HepG2 (cell line): ENCODE results near the gene SLC2A5. TPM values are rescaled to one million over a fixed set of nuclear protein-coding genes. Genes with fewer than 3 reads are reported as not detected.

Experiments used
- CCDC6 ChIP-seq: sonication (generic); formaldehyde crosslinking; IDR thresholded peaks from 2 replicates; pipeline ENCODE4 v1.8.1; 2022; ENCODE audit warnings: mild to moderate bottlenecking, missing genetic modification reagents, moderate library complexity
- CREM ChIP-seq, 2 experiments: sonication (generic) in 1 of 2; formaldehyde crosslinking in 1 of 2; IDR thresholded peaks; 2 replicates each; pipeline versions ENCODE4 v1.4.0 to v1.6.1; 2016 to 2020; ENCODE audit warnings: antibody characterized with exemption in 1 of 2, mild to moderate bottlenecking in 1 of 2, missing genetic modification reagents in 1 of 2
- GATAD1 ChIP-seq: IDR thresholded peaks from 2 replicates; pipeline ENCODE4 v1.6.1; 2016; ENCODE audit warnings: missing genetic modification reagents, missing compliant biosample characterization
- GTF3A ChIP-seq: sonication (generic); formaldehyde crosslinking; conservative IDR thresholded peaks from 2 replicates; pipeline ENCODE4 v1.4.0; 2020; ENCODE audit warnings: mild to moderate bottlenecking, missing genetic modification reagents
- MTF1 ChIP-seq: sonication (generic); formaldehyde crosslinking; IDR thresholded peaks from 2 replicates; pipeline ENCODE4 v1.5.0; 2020; ENCODE audit warnings: missing genetic modification reagents
- NR2F6 ChIP-seq, 2 experiments: IDR thresholded peaks; 2 replicates each; pipeline ENCODE4 v1.6.1; 2016; ENCODE audit warnings: antibody characterized with exemption in 1 of 2, mild to moderate bottlenecking in 1 of 2
- NRL ChIP-seq: sonication (generic); formaldehyde crosslinking; IDR thresholded peaks from 2 replicates; pipeline ENCODE4 v1.5.0; 2020; ENCODE audit warnings: missing genetic modification reagents, mild to moderate bottlenecking, moderate library complexity, borderline replicate concordance
- ONECUT2 ChIP-seq: sonication (generic); formaldehyde crosslinking; IDR thresholded peaks from 2 replicates; pipeline ENCODE4 v1.4.0; 2020; ENCODE audit warnings: missing genetic modification reagents
- RBFOX2 ChIP-seq: fragments of 200-400 bp; formaldehyde crosslinking; IDR thresholded peaks from 2 replicates; pipeline ENCODE4 v1.6.1; 2017; ENCODE audit warnings: low read depth, mild to moderate bottlenecking, low read length
- RNF2 ChIP-seq: fragments of 450-650 bp; conservative IDR thresholded peaks from 2 replicates; pipeline ENCODE4 v1.6.1; 2016; ENCODE audit warnings: low read depth
- SMAD3 ChIP-seq: sonication (generic); formaldehyde crosslinking; IDR thresholded peaks from 2 replicates; pipeline ENCODE4 v1.4.0; 2020; ENCODE audit warnings: missing genetic modification reagents
- SP4 ChIP-seq: sonication (generic); formaldehyde crosslinking; IDR thresholded peaks from 2 replicates; pipeline ENCODE4 v1.8.1; 2023; ENCODE audit warnings: mild to moderate bottlenecking, missing genetic modification reagents
- SPEN ChIP-seq: sonication (generic); formaldehyde crosslinking; IDR thresholded peaks from 2 replicates; pipeline ENCODE4 v1.5.1; 2020; ENCODE audit warnings: low read depth, mild to moderate bottlenecking, missing genetic modification reagents
- SRF ChIP-seq: IDR thresholded peaks from 2 replicates; pipeline ENCODE4 v1.6.1; 2011; ENCODE audit warnings: mild to moderate bottlenecking, low read depth, low read length, moderate library complexity
- STAG1 ChIP-seq: sonication (generic); formaldehyde crosslinking; IDR thresholded peaks from 2 replicates; pipeline ENCODE4 v1.4.0; 2020; ENCODE audit warnings: missing genetic modification reagents
- ZFY ChIP-seq: sonication (generic); formaldehyde crosslinking; IDR thresholded peaks from 2 replicates; pipeline ENCODE4 v1.4.0; 2020; ENCODE audit warnings: missing genetic modification reagents
- ZNF180 ChIP-seq: sonication (generic); formaldehyde crosslinking; IDR thresholded peaks from 2 replicates; pipeline ENCODE4 v1.4.0; 2020; ENCODE audit warnings: low read depth, missing genetic modification reagents, borderline replicate concordance
- ZNF251 ChIP-seq: sonication (generic); formaldehyde crosslinking; IDR thresholded peaks from 2 replicates; pipeline ENCODE4 v1.9.0; 2021; ENCODE audit warnings: mild to moderate bottlenecking, missing genetic modification reagents
- ZNF367 ChIP-seq: sonication (generic); formaldehyde crosslinking; IDR thresholded peaks from 2 replicates; pipeline ENCODE4 v1.4.0; 2020; ENCODE audit warnings: missing genetic modification reagents, borderline replicate concordance
- ZNF382 ChIP-seq: sonication (generic); formaldehyde crosslinking; IDR thresholded peaks from 2 replicates; pipeline ENCODE4 v1.5.0; 2020; ENCODE audit warnings: missing genetic modification reagents, mild to moderate bottlenecking, borderline replicate concordance
- ZNF451 ChIP-seq: sonication (generic); formaldehyde crosslinking; IDR thresholded peaks from 2 replicates; pipeline ENCODE4 v1.5.0; 2020; ENCODE audit warnings: mild to moderate bottlenecking, missing genetic modification reagents
- ZNF605 ChIP-seq: sonication (generic); formaldehyde crosslinking; IDR thresholded peaks from 2 replicates; pipeline ENCODE4 v1.8.0; 2022; ENCODE audit warnings: mild to moderate bottlenecking, missing genetic modification reagents
- ZNF619 ChIP-seq: sonication (generic); formaldehyde crosslinking; IDR thresholded peaks from 2 replicates; pipeline ENCODE4 v1.4.0; 2020; ENCODE audit warnings: mild to moderate bottlenecking, missing genetic modification reagents
- ZNF724P ChIP-seq: sonication (generic); formaldehyde crosslinking; IDR thresholded peaks from 2 replicates; pipeline ENCODE4 v1.8.0; 2022; ENCODE audit warnings: missing genetic modification reagents, borderline replicate concordance
- ZNF772 ChIP-seq: sonication (generic); formaldehyde crosslinking; IDR thresholded peaks from 2 replicates; pipeline ENCODE4 v1.5.0; 2020; ENCODE audit warnings: mild to moderate bottlenecking, missing genetic modification reagents
- ZNF83 ChIP-seq: sonication (generic); formaldehyde crosslinking; IDR thresholded peaks from 2 replicates; pipeline ENCODE4 v1.4.0; 2020; ENCODE audit warnings: missing genetic modification reagents, mild to moderate bottlenecking, borderline replicate concordance
- ZNF841 ChIP-seq: sonication (generic); formaldehyde crosslinking; IDR thresholded peaks from 2 replicates; pipeline ENCODE4 v1.8.1; 2023; ENCODE audit warnings: missing genetic modification reagents, borderline replicate concordance
- polyA plus RNA-seq, 8 experiments: library from polyadenylated mRNA; depleted of rRNA in 3 of 8; stranded (reverse) in 7 of 8; unstranded in 1 of 8; fragments of >200 nt; fragmentation: Illumina TruSeq in 4 of 8; extraction: Trizol in 4 of 8; gene quantifications; 2 replicates each; pipeline versions ENCODE4 v1.2.1 to v1.2.3, GENCODE V29; 2011 to 2016; ENCODE audit warnings: low read depth in 4 of 8, missing spikeins in 1 of 8, mixed read lengths in 1 of 8; ENCODE audit not compliant: insufficient read depth in 1 of 8
- total RNA-seq, 5 experiments: library from RNA; depleted of rRNA; stranded (reverse); fragments of >200 nt; fragmentation: Illumina TruSeq; extraction: Trizol; gene quantifications; 2 replicates each; pipeline ENCODE4 v1.2.3, GENCODE V29; 2016; ENCODE audit warnings: low read depth in 1 of 5
- TF ChIP-seq, protein P1 (sequence below): sonication (generic); formaldehyde crosslinking; IDR thresholded peaks from 2 replicates; pipeline ENCODE4 v1.4.0; 2020; ENCODE audit warnings: mild to moderate bottlenecking, missing genetic modification reagents
- TF ChIP-seq, protein P2 (sequence below): sonication (generic); formaldehyde crosslinking; IDR thresholded peaks from 2 replicates; pipeline ENCODE4 v1.4.0; 2020; ENCODE audit warnings: missing genetic modification reagents, mild to moderate bottlenecking, borderline replicate concordance
- TF ChIP-seq, protein P3 (sequence below): sonication (generic); formaldehyde crosslinking; IDR thresholded peaks from 2 replicates; pipeline ENCODE4 v1.5.0; 2020; ENCODE audit warnings: missing genetic modification reagents

SLC2A5 gene
- total and polyA plus RNA-seq, 2 of the 13 experiments (the other 11 are each of a cell fraction or from before 2014, with no cell fraction given): 0.04 to 0.54 TPM

DNA sequence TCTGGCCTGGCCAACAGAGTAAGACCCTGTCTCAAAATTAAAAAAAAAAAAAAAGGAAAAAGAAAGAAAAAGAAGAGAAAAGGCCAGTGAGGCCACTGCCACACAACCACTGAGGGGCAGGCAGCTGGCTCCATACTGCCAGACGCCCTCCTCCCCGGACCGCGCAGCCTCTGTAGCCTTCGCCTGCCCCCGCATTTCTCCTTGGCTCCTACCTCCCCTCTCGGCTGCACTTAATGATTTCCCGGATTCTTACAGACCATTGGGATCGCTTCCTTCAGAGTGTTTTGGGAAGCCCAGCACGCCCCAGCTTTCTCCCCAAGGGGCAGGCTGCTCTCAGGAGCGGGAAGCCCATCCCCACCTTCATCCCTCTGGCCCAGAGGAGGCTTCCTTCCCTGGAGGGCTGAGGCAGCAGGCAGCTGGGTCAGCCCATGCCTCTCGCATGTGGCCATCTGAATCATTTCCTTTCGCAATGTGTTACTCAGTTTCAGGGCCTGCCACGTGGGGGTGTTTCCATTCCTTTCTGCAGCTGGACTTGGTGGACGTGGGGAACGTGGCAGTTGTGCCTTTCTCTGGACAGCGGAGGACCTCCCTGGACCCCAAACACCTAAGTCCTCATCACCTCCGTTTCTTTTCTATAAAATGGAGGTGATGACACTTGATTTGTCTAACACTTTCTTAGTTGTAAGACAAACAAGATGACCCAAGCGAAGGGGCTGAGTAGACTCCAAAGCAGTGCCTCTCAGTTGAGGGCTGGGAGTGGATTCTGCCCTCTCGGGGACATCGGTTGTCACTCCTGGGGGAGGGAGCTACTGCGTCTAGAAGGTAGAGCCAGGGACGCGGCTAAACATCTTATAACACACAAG is 2.3 kb downstream of the SLC2A5 start (continued):
- TF ChIP-seq ZNF724P (CRISPR knock-in tag) (no peak), ZFY (CRISPR knock-in tag) (0 out of 2 replicates have a peak, but pooled peaks have one; percentile 24), RNF2 (peak; percentile 70; the same call in 1 of the 2 replicates), CCDC6 (CRISPR knock-in tag) (no peak), STAG1 (CRISPR knock-in tag) (no peak), ZNF841 (CRISPR knock-in tag) (no peak), SP4 (CRISPR knock-in tag) (no peak), ZNF83 (CRISPR knock-in tag) (no peak), MTF1 (CRISPR knock-in tag) (no peak), ZNF367 (CRISPR knock-in tag) (no peak), GATAD1 (CRISPR knock-in tag) (peak; percentile 42; the same call in 1 of the 2 replicates), GTF3A (CRISPR knock-in tag) (no peak), ZNF180 (CRISPR knock-in tag) (no peak), SMAD3 (no peak), NRL (CRISPR knock-in tag) (peak; percentile 56; the same call in 1 of the 2 replicates), ZNF251 (CRISPR knock-in tag) (no peak), CREM (IDR thresholded peaks at IDR 0.05) (no peak), CREM (CRISPR knock-in tag; IDR thresholded peaks at IDR 0.05) (no peak), ZNF619 (no peak), ZNF451 (CRISPR knock-in tag) (0 out of 2 replicates have a peak, but pooled peaks have one; percentile 48), SRF (no peak), ONECUT2 (no peak), ZNF382 (CRISPR knock-in tag) (no peak), ZNF772 (no peak), RBFOX2 (no peak), ZNF605 (CRISPR knock-in tag) (peak; percentile 73; the same call in 1 of the 2 replicates), NR2F6 (IDR thresholded peaks at IDR 0.05) (no peak), NR2F6 (CRISPR knock-in tag; IDR thresholded peaks at IDR 0.05) (peak; percentile 26; the same call in 1 of the 2 replicates), SPEN (CRISPR knock-in tag) (peak; percentile 51; the same call in 1 of the 2 replicates)
- TF ChIP-seq, protein P1, sequence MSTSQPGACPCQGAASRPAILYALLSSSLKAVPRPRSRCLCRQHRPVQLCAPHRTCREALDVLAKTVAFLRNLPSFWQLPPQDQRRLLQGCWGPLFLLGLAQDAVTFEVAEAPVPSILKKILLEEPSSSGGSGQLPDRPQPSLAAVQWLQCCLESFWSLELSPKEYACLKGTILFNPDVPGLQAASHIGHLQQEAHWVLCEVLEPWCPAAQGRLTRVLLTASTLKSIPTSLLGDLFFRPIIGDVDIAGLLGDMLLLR (CRISPR knock-in tag): no peak
- TF ChIP-seq, protein P2, sequence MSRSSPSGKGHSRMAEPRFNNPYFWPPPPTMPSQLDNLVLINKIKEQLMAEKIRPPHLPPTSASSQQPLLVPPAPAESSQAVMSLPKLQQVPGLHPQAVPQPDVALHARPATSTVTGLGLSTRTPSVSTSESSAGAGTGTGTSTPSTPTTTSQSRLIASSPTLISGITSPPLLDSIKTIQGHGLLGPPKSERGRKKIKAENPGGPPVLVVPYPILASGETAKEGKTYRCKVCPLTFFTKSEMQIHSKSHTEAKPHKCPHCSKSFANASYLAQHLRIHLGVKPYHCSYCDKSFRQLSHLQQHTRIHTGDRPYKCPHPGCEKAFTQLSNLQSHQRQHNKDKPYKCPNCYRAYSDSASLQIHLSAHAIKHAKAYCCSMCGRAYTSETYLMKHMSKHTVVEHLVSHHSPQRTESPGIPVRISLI (CRISPR knock-in tag): no peak
- TF ChIP-seq, protein P3, sequence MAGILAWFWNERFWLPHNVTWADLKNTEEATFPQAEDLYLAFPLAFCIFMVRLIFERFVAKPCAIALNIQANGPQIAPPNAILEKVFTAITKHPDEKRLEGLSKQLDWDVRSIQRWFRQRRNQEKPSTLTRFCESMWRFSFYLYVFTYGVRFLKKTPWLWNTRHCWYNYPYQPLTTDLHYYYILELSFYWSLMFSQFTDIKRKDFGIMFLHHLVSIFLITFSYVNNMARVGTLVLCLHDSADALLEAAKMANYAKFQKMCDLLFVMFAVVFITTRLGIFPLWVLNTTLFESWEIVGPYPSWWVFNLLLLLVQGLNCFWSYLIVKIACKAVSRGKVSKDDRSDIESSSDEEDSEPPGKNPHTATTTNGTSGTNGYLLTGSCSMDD (CRISPR knock-in tag): 0 out of 2 replicates have a peak, but pooled peaks have one; percentile 29
